DMS153 (cell line): Measurements from ENCODE around the gene CIB4.
A peak's percentile ranks its signal among the peaks of the same experiment; 100 is the strongest.
"Not testable (repeated sequence)": the region's sequence is repeated elsewhere in the genome, so short reads cannot be mapped to it uniquely, and the experiment has no call there.

ENCODE experiments used
- DNase-seq: peaks from one replicate; lab custom pipeline; 2025; lab: John Stamatoyannopoulos, UW

The CIB4 gene

GRCh38 chr2:26666671-26667070 is 25.5 kb upstream of the CIB4 start:
- DNase-seq = no peak

- DNase-seq = not testable (repeated sequence)
Measured at GRCh38 chr2:26665296-26665695, 24.1 kb upstream of the CIB4 start.

DNA sequence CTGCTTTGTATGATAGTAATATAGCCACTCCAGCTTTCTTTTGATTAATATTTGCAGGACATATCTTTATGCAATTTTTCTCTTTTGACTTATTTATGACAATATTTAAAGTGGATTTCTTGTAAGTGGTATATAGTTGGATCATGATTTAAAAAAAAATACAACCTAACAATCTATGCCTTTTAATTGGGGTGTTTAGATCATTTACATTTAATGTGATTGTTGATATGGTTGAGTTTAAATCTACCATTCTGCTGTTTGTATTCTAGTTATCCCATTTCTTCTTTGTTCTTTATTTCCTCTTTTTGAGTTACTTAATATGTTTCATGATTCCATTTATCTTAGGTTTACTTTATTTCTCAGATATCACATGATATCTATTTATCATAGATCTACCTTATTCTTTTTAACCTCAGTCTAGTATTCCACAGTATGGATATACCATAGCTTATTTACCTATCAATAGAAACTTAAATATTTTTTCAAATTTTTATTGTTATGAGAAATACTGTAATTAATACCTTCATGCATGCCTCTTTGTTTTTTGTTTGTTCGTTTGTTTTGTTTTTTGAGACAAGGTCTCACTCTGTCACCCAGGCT is 19.3 kb upstream of the CIB4 start:
- DNase-seq = no peak

DNA sequence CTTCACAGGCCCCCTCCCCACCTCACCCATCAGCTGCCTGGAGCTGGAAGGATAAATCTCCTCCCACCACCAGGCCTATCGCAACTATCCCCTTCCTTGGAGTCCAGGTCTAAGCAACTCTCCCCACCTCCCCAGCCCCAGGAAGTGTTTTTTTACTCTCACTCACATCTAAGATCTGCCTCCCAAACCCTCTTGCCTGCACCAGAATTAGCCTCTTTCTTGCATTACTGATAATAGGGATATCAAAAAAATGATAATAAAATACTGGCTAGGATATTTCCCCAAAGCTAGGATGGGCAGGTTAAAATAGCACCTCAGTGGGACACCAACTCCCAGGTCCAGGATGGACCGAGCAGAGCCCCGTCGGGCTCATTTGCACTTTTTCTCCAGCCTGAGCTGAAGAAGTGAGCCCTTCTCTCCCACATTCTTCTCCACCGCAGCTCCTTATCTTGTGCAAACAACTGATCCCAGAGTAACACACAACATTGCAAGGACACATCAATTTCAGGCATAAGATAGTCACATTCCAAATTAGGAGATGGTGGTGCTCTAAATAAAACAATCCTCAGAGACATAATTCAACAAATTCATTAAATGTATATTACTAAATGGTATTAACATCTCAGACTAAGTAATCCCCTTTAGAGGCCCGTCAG is 17.7 kb upstream of the CIB4 start:
- DNase-seq = no peak

DNA sequence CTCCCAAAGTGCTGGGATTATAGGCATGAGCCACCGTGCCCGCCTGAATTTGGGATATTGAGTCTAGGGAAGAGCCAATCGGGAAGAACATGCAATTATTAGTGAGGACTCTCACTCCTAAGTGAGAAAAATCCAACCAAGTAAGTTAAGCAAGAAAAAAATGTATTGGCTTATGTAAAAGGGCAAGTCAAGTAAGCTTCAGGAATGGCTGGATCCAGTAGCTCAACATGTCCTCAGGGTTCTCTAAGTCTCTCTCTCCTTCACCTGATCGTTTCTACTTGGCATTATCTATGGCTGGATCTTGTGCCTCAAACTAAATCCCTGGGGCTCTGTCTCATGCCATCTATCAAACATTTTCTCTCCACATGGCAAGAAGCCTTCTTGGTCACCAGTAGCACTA is 16.1 kb upstream of the CIB4 start:
- no peak for DNase-seq

GRCh38 chr2:26655611-26656195 is 14.5 kb upstream of the CIB4 start:
- DNase-seq = no peak

GRCh38 chr2:26655120-26655519 is 14.0 kb upstream of the CIB4 start:
- DNase-seq = not testable (repeated sequence)

DNA sequence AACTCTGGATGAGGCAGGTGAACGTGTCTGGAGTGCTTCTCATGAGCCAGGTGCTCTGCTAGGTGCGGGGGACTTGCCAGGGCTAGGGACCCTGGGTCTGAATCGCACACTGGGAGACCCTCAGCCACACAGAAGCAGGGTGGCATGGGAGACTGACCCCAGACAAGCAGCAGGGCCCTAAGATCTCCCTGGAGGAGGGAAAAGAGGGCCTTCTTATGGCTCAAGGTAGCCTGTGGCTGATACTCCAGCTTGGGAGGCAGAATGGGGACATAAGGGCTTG is 12.8 kb upstream of the CIB4 start:
- no peak for DNase-seq

GRCh38 chr2:26653207-26654060 is 12.3 kb upstream of the CIB4 start:
- no peak for DNase-seq

GRCh38 chr2:26652361-26653041 is 11.3 kb upstream of the CIB4 start:
- DNase-seq = no peak

- no peak for DNase-seq
Measured at GRCh38 chr2:26651799-26652198, 10.6 kb upstream of the CIB4 start.

DNA sequence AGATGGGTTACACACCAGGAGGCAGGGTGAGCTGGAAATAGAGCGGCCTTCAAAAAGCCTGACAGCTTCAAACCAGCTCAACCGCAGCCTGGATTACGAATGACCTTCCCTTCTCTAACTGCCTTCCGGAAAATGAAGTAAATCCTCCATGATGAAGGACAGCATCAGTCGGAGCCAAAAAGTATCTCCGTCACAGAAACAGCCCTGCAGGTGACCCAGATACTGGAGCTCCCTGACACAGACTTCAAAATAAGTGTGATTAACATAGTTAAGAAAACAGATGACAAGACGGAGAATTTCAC is 10.3 kb upstream of the CIB4 start:
- no peak for DNase-seq

DNA sequence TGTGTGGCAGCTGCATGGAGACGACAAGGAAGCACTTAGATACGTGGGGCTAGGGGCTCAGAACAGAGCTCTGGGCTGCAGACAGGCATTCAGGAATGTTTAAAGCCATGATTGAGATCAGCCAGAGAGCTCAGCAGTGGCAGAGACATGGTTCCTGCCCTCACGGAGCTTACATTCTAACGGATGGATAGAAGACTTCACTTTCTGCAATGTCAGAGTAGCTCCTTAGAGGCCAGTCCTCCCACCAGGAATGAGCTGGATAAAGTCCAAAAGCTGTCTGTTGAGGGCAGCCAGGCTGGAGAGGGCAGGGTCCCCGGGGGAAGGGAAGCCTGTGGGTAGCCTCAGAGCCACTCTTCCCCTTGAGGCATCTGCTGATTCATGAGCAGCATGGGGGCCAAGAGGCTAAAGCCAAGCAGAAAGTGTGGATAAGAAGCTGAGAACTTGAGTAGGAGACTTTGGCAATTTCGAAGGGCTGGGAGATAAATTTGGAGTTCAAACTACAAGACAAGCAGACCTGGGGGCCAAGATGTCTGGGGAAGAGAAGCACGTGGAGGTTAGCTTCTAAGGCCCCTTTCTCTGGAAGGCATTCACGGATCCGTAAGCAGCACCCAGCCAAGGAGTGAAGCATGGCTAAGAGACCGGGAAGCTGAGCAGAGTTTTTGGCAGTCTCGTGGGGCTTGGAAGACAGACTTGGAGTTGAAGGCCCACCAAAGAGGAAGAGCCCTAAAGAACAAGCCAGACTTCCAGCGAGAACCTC is 9.7 kb upstream of the CIB4 start:
- DNase-seq = no peak

- no peak for DNase-seq
Measured at GRCh38 chr2:26649992-26650712, 9.0 kb upstream of the CIB4 start.

- DNase-seq = peak; percentile 16
Measured at GRCh38 chr2:26649322-26649721, 8.2 kb upstream of the CIB4 start.

- no peak for DNase-seq
Measured at GRCh38 chr2:26648516-26648915, 7.3 kb upstream of the CIB4 start.

DNA sequence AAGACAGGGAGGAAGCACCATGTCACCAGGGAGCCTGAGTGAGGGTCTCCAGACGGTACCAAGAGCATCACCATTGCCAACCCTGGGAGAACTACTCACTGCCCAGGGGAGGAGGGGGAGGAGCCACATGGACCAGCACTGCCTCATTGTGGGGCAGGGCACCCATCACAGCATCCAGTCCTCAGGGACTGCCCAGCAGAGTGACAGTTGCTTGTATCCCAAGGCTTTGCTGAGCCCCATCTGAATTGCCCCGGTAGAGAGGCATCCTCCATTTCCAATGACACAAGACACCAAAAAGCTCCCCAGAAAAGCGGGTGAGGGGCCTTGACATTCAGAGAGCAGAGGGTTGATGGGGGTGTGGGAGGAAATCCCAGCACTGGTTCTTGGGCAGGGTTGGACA is 6.8 kb upstream of the CIB4 start:
- no peak for DNase-seq

- no peak for DNase-seq
Measured at GRCh38 chr2:26646986-26647672, 6.0 kb upstream of the CIB4 start.

- DNase-seq = no peak
Measured at GRCh38 chr2:26645762-26646161, 4.6 kb upstream of the CIB4 start.

- no peak for DNase-seq
Measured at GRCh38 chr2:26644188-26644835, 3.1 kb upstream of the CIB4 start.
